H1 (cell line): ENCODE measurements around the gene EIF4ENIF1.

Source experiments
- ASH2L ChIP-seq: fragments of 200-600, 300-600 bp; sonication (generic); IDR thresholded peaks from one replicate; pipeline ENCODE4 v1.7.1; 2017; ENCODE audit warnings: low read length
- CTCF ChIP-seq, 3 experiments: IDR thresholded peaks; 1 replicate in 2 of 3; 2 replicates in 1 of 3; pipeline versions ENCODE4 v1.5.1 to v1.6.1; 2011; ENCODE audit warnings: low read length in 3 of 3, mild to moderate bottlenecking in 3 of 3, inconsistent platforms in 2 of 3, low read depth in 1 of 3, moderate library complexity in 1 of 3; ENCODE audit not compliant: insufficient read depth in 1 of 3; ENCODE audit errors: control extremely low read depth in 1 of 3
- POLR2A ChIP-seq, 2 experiments: IDR thresholded peaks; 1 replicate in 1 of 2; 2 replicates in 1 of 2; pipeline ENCODE4 v1.6.1; 2011; ENCODE audit warnings: low read depth in 2 of 2, low read length in 2 of 2, mild to moderate bottlenecking in 2 of 2; ENCODE audit errors: control extremely low read depth in 1 of 2
- RAD21 ChIP-seq, 2 experiments: IDR thresholded peaks in 1 of 2; conservative IDR thresholded peaks in 1 of 2; 2 replicates each; pipeline ENCODE4 v1.6.1; 2011; ENCODE audit warnings: low read depth in 2 of 2, low read length in 2 of 2, improper control_type of control experiment in 1 of 2, inconsistent platforms in 1 of 2, mild to moderate bottlenecking in 1 of 2, moderate library complexity in 1 of 2
- USF2 ChIP-seq: IDR thresholded peaks from 2 replicates; pipeline ENCODE4 v1.6.1; 2011; ENCODE audit warnings: low read length, improper control_type of control experiment

- TF ChIP-seq USF2, result no peak
- TF ChIP-seq CTCF (IDR thresholded peaks at IDR 0.05; ENCODE audit: control extremely low read depth in 1 of 3, insufficient read depth in 1 of 3, low read depth in 1 of 3, low read length in 3 of 3), result no peak
- peak; percentile 71 for TF ChIP-seq ASH2L
- peak; percentile 92 to 98 for TF ChIP-seq POLR2A (IDR thresholded peaks at IDR 0.05; ENCODE audit: control extremely low read depth in 1 of 2, low read depth in 2 of 2, low read length in 2 of 2)
- TF ChIP-seq RAD21 (IDR thresholded peaks at IDR 0.05 in 1 of 2, conservative IDR thresholded peaks at IDR 0.05 in 1 of 2; ENCODE audit: low read depth in 2 of 2, low read length in 2 of 2), result peak in 1 of 2 experiments; percentile 33; a peak in 2 of 4 replicates
These were observed 90.2 kb downstream of the EIF4ENIF1 start, which contains the start of gene DRG1 for GRCh38 chr22:31399211-31400022.
